ENCODE measurements around the gene ZSCAN10.
"Not testable (repeated sequence)": the region's sequence is repeated elsewhere in the genome, so short reads cannot be mapped to it uniquely, and the experiment has no call there.

The ZSCAN10 gene

GRCh38 chr16:3098459-3099394 lies at the start of gene ZSCAN10:
TSS of gene ZSCAN10 (minus strand) at chr16:3099294. CDS start at chr16:3092937, 6,357 bp downstream.
- DNase-seq (ENCODE audit: low spot score): no peak

DNA sequence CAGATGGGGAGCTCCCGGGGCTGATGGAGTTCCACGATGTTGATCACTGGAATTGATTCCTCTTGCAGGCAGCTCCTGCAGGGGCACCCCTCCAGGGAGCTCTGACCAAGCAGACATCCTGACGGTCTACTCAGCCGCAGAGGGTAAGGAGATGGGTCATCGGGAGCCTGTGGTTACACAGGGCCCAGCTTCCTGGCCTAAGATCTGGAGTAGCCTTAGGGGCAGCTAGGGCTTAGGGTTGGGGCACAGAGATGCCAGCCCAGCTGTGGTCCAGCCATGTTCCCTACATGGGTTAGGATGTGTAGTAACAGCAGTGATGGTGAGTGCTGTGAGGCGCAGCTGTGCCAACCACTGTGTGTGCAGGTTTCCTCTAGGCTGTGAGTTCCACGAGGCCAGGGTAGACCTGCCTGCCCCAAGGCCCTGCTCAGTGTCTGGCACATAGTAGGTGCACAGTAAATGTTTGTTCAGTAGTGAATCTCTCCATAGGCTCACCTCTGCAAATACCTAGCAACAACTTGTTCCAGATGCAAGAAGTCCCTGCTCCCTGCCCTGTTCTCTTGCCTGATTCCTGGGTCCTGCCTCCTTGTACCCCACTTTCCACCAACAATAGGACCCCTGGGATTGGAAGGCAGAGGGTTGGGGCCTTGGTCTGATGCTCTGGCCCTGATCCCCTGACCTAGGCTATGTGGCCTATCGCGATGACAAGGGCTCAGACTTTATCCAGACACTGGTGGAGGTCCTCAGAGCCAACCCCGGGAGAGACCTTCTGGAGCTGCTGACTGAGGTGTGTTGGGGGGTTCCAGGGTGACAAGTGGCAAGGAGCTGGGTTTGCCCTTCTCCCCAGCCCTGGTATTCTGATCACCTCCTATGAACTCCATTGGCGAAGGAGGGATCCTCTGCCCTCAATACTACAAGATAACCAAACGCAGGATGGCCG lies 49.4 kb upstream of the ZSCAN10 start:
- DNase-seq (ENCODE audit: low spot score): no peak

GRCh38 chr16:3147757-3148104 lies 48.6 kb upstream of the ZSCAN10 start:
- DNase-seq (ENCODE audit: low spot score): no peak

DNA sequence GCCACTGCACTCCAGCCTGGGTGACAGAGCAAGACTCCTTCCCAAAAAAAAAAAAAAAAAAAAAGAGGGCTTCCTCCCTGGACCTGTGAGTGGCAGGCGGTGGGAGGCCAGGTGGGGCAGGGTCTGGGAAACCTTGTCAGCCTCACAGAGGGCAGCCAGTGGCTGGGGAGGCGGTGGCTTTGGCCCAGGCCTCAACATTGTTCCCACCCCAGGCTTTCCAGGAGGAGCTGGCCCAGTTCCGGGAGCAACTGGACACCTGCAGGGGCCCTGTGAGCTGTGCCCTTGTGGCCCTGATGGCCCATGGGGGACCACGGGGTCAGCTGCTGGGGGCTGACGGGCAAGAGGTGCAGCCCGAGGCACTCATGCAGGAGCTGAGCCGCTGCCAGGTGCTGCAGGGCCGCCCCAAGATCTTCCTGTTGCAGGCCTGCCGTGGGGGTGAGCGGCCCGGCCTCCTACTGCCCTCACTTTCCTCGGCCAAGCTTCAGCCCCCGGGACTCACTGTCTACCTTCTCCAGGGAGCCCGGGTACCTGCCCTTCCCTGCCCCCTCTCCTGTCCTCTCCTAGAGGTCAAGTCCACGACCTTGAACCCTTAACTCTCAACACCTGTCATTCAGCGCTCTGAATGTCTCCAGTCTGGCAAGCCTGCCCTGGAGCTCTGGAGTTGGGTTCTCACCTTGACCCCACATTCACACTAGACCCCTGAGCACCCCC lies 48.1 kb upstream of the ZSCAN10 start:
- no peak for DNase-seq (ENCODE audit: low spot score)

DNA sequence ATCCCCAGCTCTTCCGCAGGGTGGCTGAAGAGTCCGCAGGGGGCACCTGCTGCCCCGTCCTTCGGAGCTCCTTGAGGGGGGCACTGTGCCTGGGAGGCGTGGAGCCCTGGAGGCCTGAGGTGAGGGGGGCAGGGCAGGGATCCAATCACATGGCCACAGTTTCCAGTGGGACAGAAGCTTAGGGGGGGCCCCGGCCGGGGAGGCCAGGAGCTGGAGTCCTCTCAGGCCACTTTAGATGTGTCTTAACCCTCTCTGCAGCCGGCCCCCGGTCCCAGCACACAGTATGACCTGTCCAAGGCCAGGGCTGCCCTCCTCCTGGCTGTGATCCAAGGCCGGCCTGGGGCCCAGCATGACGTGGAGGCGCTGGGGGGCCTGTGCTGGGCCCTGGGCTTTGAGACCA lies 46.6 kb upstream of the ZSCAN10 start:
- no peak for DNase-seq (ENCODE audit: low spot score)

DNA sequence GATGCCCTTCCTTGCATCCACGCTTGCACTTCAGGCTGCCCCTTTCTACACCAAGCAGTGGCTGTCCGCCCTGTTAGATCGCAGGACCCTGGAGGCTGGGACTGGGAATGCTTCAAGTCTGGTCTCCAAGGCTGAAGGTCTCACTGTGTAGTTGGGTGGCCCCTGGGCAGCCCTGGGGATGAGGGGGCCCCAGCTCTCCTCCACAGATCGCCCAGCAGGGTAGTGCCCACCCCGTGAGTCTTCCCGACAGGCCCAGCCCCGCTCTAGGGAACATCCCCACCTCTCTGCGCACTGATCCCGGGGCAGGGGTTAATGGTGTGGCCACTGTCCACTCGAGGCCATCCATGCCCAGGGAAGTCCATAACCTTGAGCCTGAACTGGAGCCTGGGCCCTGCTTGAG lies 46.1 kb upstream of the ZSCAN10 start:
- DNase-seq (ENCODE audit: low spot score): no peak

DNA sequence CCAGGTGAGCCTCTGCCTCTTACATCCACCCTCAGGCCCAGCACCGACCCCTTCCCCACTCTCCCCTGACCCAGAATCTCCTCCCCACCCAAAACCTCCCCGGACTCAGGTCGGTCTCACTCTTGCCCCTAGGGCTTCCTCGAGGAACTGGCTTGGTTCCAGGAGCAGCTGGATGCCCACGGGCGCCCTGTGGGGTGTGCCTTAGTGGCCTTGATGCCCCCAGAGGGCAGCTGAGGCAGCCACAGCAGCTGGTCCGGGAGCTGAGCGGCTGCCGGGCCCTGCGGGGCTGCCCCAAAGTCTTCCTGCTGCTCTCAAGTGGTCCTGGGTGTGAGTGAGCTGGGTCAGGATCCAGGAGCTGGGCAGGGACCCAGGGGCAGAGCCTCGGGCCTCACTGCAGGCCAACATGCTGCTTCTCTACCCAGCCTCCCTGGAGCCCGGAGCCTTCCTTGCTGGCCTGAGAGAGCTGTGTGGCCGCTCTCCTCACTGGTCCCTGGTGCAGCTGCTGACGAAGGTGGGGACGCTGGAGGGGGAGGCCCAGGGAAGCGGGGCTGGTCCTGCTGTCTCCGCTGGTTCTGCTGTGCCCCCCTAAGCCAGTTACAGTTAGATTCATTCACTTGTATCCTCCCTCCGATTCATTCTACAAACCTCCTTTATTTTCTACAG lies 45.4 kb upstream of the ZSCAN10 start:
- no peak for DNase-seq (ENCODE audit: low spot score)

- no peak for DNase-seq (ENCODE audit: low spot score)
Measured at GRCh38 chr16:3143598-3144320, 44.7 kb upstream of the ZSCAN10 start.

DNA sequence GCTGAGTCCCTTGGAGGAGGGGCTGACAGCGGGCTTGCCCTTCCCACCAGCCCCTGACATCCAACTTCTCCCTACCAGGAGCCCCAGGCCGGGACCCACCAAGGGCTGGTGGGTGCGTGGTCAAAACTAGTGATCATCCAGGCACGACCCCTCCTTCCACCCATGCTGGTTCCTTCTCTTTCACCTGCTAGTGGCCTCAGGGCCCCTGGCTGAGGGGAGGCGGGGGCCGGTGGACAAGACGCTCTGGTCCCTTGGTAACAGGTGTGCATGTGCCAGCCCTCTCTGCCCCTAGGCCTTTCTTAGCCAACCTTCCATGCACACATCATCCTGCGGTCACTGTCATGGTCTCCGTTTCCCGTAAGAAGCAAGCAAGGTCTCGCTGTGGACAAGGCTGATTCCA lies 44.1 kb upstream of the ZSCAN10 start:
- DNase-seq (ENCODE audit: low spot score): no peak

- no peak for DNase-seq (ENCODE audit: low spot score)
Measured at GRCh38 chr16:3142770-3143169, 43.7 kb upstream of the ZSCAN10 start.

- no peak for DNase-seq (ENCODE audit: low spot score)
Measured at GRCh38 chr16:3142327-3142726, 43.2 kb upstream of the ZSCAN10 start.

DNA sequence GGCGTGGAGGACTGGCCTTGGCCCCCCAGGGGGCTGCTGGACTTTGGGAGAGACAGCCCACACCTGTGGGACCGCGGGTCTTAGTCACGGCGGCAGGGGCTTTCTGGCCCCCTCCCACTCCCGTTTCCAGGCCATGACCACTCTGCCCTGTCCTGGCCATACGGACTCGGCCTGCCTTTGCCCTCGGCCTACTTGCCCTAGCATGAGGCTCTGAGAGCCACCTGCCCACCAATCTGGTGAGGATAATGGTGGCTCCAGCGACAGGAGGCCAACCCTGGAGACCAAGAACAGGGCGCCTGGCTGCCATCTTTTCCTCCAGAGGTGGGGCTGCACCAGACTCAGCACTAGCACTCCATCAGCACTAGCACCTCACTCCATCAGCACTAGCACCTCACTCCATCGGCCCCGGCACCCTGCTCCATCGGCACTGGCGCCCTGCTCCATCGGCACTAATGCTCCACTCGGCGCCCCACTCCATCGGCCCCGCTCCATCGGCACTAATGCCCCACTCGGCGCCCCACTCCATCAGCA lies 42.8 kb upstream of the ZSCAN10 start:
- DNase-seq (ENCODE audit: low spot score): no peak

GRCh38 chr16:3140603-3141427 lies 41.7 kb upstream of the ZSCAN10 start:
- DNase-seq (ENCODE audit: low spot score): no peak

- not testable (repeated sequence) for DNase-seq (ENCODE audit: low spot score)
Measured at GRCh38 chr16:3139561-3139960, 40.5 kb upstream of the ZSCAN10 start.

- DNase-seq (ENCODE audit: low spot score): no peak
Measured at GRCh38 chr16:3138823-3139426, 39.8 kb upstream of the ZSCAN10 start.

GRCh38 chr16:3138342-3138741 lies 39.2 kb upstream of the ZSCAN10 start:
- no peak for DNase-seq (ENCODE audit: low spot score)

- no peak for DNase-seq (ENCODE audit: low spot score)
Measured at GRCh38 chr16:3137267-3137666, 38.2 kb upstream of the ZSCAN10 start.

GRCh38 chr16:3135126-3135715 lies 36.1 kb upstream of the ZSCAN10 start:
- DNase-seq (ENCODE audit: low spot score): no peak
